GM18907 (cell line): Measurements from ENCODE around the gene KIF26B.

Experiments used
- ATAC-seq: cut with Tn5 transposase; IDR thresholded peaks from one replicate; pipeline ENCODE4 v1.9.1; 2021; ENCODE audit warnings: mild to moderate bottlenecking, moderate library complexity; ENCODE audit not compliant: unreplicated experiment

The KIF26B gene

DNA sequence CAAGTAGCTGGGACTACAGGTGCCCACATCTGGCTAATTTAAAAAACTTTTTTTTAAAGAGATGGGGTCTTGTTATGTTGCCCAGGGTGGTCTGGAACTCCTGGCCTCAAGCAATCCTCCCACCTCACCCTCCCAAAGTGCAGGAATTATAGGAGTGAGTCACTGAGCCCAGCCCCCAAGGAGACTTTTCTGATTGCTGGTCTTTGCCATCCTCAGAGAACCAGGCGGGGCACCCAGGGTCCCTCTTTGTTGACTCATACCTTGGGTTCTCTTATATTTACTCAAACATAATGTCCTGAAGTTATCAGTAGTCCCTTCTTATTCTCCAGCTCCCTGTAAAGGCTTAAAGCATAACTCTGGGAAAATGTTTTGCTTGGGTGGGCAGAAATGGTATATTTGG is 51.1 kb downstream of the KIF26B start:
- no peak for ATAC-seq

GRCh38 chr1:245207056-245207638 is 52.4 kb downstream of the KIF26B start:
- no peak for ATAC-seq

GRCh38 chr1:245207801-245208200 is 53.0 kb downstream of the KIF26B start:
- ATAC-seq = no peak

- ATAC-seq = no peak
Observed at GRCh38 chr1:245209658-245210435, 55.1 kb downstream of the KIF26B start.

- ATAC-seq = no peak
Observed at GRCh38 chr1:245211035-245211749, 56.4 kb downstream of the KIF26B start.

DNA sequence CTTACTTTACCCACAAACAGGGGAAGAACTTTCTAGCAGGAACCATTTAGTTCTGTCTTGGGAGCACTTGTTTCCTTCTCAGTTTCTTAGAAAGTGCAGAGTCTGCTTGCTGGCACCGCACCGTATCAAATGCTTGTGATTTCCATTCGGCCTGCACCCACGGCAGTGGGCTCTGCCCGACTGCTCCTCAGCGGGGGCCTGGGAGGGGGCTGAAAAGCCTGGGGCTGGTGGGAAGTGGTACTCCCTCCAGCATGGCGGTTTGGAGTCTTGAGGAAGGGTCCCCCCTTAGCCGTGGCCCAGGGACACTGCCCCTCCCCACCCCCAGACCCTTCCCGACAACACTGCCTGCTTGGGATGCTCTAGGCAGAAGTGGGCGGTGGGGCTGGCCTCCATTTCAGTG is 57.0 kb downstream of the KIF26B start:
- no peak for ATAC-seq

DNA sequence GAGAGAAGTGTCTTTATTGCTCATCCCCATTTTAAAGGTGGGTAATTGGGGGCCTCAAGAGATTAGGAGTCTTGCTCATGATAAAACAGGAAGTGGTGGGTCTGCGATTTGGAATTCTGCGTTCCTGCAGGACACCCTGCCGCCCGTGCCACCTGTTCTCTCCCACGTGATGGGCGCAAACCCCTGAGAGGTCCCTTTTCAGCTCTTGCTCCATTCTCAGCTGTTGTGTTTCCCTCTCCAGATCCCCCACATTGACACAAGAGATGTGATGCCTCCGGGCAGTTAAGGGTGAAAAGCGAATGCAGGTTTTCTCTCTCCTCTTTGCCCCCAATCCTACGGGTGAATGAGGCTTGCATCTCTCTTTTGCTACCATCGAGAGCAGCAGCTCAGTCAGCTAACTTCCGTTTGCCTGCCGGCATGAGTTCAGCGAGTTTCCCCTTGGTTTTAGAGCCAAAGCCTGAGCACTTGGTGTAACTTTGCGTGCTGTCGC is 57.5 kb downstream of the KIF26B start:
- no peak for ATAC-seq

DNA sequence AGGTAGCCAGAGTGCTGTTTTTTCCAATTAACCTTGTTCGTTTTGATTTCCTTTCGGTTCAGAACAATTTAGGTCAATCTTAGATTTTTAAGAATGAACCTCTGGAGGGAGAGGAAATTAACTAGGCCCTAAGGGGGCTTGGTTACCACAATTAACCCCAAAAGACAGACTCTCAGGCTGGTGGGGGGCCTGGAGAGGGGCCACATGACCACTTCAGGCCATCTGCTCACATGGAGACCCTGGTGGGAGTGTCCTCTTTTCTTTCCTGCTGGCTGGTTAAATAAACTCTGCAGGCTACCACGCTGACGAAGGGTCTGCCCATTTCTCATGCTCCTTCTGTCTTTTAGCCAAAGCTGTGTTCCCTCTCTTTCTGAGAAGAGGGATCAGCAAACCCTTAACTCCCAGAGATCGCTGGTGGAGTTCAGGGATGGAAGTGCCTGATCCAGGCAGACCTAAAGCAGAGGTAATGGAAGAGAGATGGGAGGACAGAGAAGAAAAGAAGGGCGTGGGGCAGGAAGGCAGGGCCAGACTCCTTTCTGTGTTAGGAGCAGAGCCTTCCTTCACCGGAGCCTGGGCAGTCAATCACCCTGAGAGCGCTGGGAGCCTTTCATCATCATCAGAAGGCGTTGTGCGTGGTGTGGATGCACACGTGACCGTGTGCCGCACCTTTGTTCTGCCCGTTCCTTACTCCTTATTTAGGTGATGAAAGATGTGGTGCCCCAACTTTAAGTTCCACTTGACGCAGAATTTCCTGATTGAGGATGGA is 58.5 kb downstream of the KIF26B start:
- no peak for ATAC-seq

DNA sequence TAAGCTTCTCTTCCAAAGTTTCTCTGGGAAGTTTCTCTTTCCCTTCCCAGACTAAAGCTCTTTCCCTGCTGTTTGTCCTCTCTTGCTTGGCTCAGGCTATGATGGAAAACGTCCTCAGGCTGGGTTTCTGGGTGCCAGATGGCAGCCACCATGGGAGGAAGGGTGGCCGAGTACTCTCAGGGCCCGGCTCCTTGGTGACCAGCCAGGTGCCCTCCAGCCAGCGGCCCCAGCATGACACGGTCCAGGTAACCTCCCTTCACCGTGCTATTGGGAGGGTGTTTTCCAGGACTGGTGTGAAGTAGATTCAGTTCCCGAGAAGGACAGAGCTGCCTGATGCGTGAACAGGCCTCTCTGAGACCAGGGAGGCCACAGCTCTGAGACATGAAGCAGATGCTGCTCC is 60.3 kb downstream of the KIF26B start:
- ATAC-seq = no peak

DNA sequence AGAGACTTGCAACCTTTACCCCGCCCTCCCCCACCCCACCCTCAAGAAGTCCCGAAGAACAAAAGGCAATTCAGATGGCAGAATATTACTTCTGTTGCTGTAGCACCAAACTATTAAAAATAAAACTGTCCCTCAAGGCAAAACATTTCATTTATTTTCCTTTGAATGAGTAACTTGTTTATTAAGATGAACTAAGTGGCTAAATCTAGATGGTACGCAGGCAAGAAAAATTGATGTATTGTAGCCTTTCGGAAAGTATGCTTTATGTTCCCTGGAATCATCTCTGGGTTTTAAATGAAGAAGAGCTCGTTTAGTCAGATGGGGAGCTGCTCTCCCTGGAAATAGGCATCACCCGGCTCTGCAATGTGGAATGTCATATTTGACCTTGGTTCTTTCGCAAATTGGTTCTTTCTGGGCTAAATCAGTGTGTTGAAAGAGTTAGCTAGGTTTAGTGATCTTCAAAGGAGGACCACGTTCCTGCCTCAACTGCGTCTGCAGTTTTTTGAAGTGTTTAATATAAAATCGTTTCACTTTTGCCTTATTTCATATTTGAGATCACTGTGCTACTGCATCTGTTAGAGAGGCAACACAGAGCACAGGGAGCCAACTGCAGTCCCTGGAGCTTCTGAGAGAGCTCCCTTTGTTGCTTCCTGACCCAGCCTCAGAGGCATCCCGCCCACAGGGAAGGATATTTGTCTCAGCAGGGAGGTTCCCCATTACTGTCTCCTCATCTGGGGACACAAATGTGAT is 61.8 kb downstream of the KIF26B start:
- ATAC-seq = no peak

GRCh38 chr1:245217853-245218608 is 63.2 kb downstream of the KIF26B start:
- no peak for ATAC-seq

GRCh38 chr1:245220381-245220985 is 65.7 kb downstream of the KIF26B start:
- no peak for ATAC-seq

GRCh38 chr1:245221805-245222204 is 67.0 kb downstream of the KIF26B start:
- no peak for ATAC-seq

DNA sequence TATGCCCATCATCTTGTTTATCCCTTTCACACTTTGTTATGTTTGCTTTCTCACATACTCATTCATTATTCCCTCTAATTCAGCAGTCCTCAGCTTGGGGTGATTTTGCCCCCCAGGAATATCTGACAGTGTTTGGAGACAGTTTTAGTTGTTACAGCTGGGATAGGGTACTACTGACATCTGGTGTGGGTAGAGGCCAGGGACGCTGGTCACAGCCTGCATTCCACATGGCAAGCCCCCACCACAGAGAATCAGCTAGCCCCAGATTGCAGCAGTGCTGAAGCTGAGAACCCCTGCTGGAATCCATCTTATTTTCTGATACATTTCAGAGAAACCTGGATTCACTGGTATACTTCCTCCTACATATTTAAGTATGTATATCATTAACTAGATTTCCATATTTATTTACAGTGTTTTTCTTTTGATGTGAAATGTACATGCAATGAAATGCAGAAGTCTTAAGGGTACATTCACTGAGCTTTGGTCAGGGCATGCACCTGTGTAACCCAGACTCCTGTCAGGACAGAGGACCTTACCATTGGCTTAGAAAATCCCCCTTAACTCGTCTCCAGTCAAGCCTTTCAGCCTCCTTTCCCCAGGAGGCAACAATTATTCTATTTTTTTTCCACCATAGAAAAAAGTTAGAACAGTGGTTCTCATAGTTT is 68.3 kb downstream of the KIF26B start:
- no peak for ATAC-seq

DNA sequence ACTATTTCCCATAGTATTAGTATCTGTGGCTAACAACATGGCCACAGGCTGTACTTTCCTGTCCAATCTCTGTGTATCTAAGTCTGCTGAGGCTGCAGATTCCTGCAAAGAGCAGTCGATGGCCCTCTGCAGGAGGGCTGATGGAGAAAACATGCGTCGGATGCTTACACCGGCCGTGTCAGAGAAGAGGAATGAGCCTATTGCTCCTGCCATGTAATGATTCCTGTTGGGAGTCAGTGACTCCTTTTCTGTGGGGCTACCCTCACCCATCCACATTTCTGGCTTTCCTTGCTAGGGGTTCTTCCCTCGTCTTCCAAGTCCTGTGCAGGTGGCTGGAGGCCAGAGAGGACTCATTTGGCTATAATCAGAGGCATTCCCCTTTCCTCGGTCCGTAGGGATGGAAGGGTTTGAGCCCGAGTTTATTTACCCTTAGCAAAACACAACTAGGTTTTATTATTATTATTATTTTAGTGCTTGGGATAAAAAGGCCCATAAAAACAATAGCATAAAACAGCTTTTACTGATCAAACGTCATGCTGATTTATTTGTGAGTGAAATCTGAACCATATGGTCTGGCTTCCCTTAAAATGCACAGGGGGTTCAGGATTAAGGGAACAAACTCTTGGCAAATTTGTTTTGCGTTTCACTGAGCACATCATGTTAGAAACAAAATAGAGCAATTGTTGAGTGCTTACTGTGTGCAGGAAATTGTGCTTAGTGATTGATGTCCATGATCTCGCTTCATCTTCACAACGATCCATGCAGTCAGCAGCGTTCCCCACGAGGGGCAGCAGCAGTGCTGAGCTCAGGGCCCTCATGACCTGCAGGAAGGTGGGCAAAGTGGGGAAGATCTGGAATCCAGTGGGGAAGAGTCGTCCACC is 70.8 kb downstream of the KIF26B start:
- no peak for ATAC-seq

- ATAC-seq = no peak
Observed at GRCh38 chr1:245226203-245226499, 71.4 kb downstream of the KIF26B start.

DNA sequence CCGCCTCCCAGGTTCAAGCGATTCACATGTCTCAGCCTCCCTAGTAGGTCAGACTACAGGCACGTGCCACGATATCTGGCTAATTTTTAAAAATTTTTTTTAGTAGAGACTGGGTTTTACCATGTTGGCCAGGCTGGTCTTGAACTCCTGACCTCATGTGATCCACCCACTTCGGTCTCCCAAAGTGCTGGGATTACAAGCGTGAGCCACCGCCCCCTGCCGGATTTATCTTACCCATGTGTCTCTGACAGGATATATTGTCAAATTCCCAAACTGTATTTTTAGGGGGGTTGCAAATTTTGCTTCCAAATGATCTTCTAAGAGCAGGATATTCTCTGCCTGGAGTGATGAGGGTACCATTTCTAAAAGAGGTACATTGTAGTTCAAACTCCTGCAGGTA is 74.3 kb downstream of the KIF26B start:
- no peak for ATAC-seq

GRCh38 chr1:245232931-245233330 is 78.1 kb downstream of the KIF26B start:
- no peak for ATAC-seq
